ENCODE measurements around the gene SNX30.

The SNX30 gene

GRCh38 chr9:112854657-112855056, 104.1 kb downstream of the SNX30 start:
- DNase-seq (ENCODE audit: low read depth) = no peak
- H3K4me3 ChIP-seq (ENCODE audit: low read depth, low read length) = no peak overlapping the region
- TF ChIP-seq CTCF (IDR thresholded peaks at IDR 0.05; ENCODE audit: low read depth, low read length, missing control alignments) = no peak

- no peak for DNase-seq (ENCODE audit: low read depth)
- TF ChIP-seq CTCF (IDR thresholded peaks at IDR 0.05; ENCODE audit: low read depth, low read length, missing control alignments) = no peak
- no peak overlapping the region for H3K4me3 ChIP-seq (ENCODE audit: low read depth, low read length)
Measured at GRCh38 chr9:112856200-112856599, 105.6 kb downstream of the SNX30 start.

GRCh38 chr9:112856843-112857242, 106.3 kb downstream of the SNX30 start:
- DNase-seq (ENCODE audit: low read depth) = no peak
- TF ChIP-seq CTCF (IDR thresholded peaks at IDR 0.05; ENCODE audit: low read depth, low read length, missing control alignments) = no peak

GRCh38 chr9:112858005-112858404, 107.4 kb downstream of the SNX30 start:
- DNase-seq (ENCODE audit: low read depth) = no peak
- no peak overlapping the region for H3K4me3 ChIP-seq (ENCODE audit: low read depth, low read length)
- TF ChIP-seq CTCF (IDR thresholded peaks at IDR 0.05; ENCODE audit: low read depth, low read length, missing control alignments) = no peak

More at GRCh38 chr9:112856843-112857242, 106.3 kb downstream of the SNX30 start:
- no peak overlapping the region for H3K4me3 ChIP-seq (ENCODE audit: low read depth, low read length)

GRCh38 chr9:112858625-112859147, 108.1 kb downstream of the SNX30 start:
- DNase-seq (ENCODE audit: low read depth) = no peak
- H3K4me3 ChIP-seq (ENCODE audit: low read depth, low read length) = no peak overlapping the region
- no peak for TF ChIP-seq CTCF (IDR thresholded peaks at IDR 0.05; ENCODE audit: low read depth, low read length, missing control alignments)

GRCh38 chr9:112860451-112860850, 109.9 kb downstream of the SNX30 start:
- no peak for DNase-seq (ENCODE audit: low read depth)
- TF ChIP-seq CTCF (IDR thresholded peaks at IDR 0.05; ENCODE audit: low read depth, low read length, missing control alignments) = no peak
- H3K4me3 ChIP-seq (ENCODE audit: low read depth, low read length) = no peak overlapping the region

GRCh38 chr9:112861155-112861554, 110.6 kb downstream of the SNX30 start:
- no peak overlapping the region for H3K4me3 ChIP-seq (ENCODE audit: low read depth, low read length)
- no peak for TF ChIP-seq CTCF (IDR thresholded peaks at IDR 0.05; ENCODE audit: low read depth, low read length, missing control alignments)
- DNase-seq (ENCODE audit: low read depth) = no peak
